ENCODE results near the gene TMEM245.

Gene TMEM245

GRCh38 chr9:109101810-109102209, 17.9 kb downstream of the TMEM245 start:
- DNase-seq (ENCODE audit: low read depth in 2 of 3, low spot score in 2 of 3): no peak

DNA sequence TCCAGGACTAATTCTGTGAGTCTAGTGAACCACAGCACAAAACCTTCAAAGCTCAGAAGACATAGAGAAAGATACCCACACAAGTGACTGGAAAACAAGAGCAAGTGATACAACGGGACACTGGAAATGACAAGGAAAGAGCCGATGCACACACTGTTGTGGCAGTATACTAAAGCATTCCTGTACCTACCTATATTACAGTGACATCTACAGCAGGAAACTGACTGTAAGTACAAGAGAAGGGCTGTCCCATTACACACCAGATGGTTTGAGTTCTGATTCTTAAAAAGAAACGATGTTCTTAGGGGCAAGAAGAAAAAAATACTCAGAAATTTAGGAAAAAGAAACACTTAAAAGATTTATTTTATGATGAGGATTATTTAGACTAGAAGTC, 18.5 kb downstream of the TMEM245 start:
- no peak for DNase-seq (ENCODE audit: low read depth in 2 of 3, low spot score in 2 of 3)

DNA sequence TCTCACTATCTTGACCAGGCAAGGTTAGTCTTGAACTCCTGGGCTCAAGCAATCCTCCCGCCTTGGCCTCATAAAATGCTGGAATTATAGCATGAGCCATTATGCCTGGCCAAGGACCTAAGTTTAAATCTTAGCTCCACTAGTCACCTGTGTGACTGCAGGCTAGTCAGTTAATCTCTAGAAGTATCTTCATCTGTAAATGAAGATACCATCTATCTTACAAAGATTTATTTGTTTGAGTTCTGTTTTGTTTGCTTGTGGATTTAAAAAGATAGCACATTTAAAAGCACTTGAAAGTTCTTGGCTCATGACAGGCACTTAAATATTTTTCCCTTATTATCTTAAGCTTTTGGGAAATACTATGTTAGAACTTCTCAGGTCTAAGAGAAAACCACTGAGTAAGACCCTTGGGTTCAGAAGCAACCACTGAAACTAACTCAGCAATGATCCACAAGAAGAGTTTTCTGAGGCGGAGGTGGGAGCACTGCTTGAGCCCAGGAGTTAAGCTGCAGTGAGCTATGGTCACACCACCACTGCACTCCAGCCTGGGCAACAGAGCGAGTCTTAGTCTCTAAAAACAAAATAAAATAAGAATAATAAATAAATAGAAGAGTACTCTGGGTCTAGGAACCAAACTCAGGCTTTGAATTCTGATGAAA, 19.1 kb downstream of the TMEM245 start:
- no peak for DNase-seq (ENCODE audit: low read depth in 2 of 3, low spot score in 2 of 3)

GRCh38 chr9:109098960-109099308, 20.8 kb downstream of the TMEM245 start:
- no peak for DNase-seq (ENCODE audit: low read depth in 2 of 3, low spot score in 2 of 3)

GRCh38 chr9:109098171-109098959, 21.4 kb downstream of the TMEM245 start:
- no peak for DNase-seq (ENCODE audit: low read depth in 2 of 3, low spot score in 2 of 3)

DNA sequence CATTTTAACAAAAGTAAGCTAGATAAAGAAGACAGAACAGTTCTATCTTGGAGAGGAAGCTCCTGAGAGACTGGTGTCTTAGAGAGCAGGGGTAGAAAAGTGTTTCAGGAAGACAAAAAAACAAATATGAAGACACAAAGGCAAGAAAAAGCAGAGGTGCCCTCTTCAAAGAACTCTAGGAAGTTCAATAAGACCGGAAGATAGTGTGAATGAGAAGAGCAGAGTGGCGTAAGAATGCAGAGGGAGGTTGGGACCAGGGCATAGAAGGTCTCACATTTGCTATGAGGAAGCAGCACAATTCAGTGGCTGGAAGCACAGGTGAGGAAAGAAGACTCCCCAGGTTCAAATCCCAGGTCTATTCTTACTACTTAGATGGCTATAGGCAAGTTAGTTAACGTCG, 22.6 kb downstream of the TMEM245 start:
- no peak for DNase-seq (ENCODE audit: low read depth in 2 of 3, low spot score in 2 of 3)

DNA sequence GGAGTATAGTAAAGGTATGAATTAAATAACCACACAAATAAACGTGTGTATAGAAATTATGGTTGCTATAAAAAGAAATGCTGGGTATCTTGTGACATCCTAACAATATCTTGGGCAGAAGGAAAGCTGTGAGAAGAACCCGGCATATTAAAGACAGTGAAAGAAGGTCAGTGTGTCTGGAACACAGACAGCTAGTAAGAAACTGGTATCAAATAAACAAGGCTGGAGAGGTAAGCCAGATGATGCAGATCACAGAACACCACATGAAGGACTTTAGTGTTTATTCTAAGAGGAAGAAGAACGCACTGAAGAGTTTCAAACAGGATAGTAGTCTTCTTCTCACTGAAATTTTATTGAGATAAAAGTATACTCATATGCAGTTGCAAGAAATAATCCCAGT, 24.4 kb downstream of the TMEM245 start:
- no peak for DNase-seq (ENCODE audit: low read depth in 2 of 3, low spot score in 2 of 3)

- DNase-seq (ENCODE audit: low read depth in 2 of 3, low spot score in 2 of 3): no peak
Observed at GRCh38 chr9:109094268-109094667, 25.5 kb downstream of the TMEM245 start.

DNA sequence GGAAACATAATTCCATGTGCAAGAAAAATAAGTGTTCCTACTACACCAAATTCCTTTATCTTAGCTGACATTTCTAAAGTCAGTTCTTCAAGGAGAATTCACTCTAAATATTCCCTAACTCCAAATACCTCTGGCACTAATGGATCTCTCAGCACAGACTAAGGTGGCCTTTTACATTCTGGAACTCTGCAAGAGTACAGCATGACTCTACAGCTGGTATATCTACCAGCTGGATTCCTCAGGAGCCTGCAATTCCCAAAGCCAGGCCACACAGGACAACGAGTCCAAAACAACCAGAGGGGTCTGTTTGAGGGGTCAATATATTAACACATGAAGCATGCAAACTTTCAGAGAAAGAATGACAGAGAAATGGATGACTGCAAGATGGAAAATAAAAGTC, 27.2 kb downstream of the TMEM245 start:
- no peak for DNase-seq (ENCODE audit: low read depth in 2 of 3, low spot score in 2 of 3)

DNA sequence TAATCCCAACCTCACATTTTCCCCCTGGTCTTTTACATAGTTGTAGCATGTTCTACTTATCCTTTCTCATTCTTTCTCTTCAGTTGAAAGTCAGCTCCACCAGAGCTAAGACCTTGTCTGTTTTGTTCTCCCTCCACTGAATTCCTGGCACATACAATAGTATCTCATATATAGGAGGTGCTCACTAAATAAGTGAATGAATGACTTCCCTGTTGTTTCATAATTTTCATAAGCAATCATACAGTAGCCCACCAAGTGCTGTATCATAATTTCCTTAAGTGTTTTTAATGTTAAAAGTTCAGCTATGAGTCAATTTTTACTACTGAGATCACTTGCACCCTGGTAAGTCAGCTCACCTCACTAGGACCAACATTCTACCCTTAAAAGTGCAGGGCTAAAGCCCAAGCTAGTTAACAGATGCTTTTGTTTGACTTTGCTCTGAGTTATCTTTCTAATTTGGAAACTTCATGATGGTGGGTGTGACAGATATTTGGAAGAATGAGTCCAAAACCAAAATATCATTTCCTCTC, 27.6 kb downstream of the TMEM245 start:
- DNase-seq (ENCODE audit: low read depth in 2 of 3, low spot score in 2 of 3): no peak

- no peak for DNase-seq (ENCODE audit: low read depth in 2 of 3, low spot score in 2 of 3)
Observed at GRCh38 chr9:109088221-109088620, 31.5 kb downstream of the TMEM245 start.

DNA sequence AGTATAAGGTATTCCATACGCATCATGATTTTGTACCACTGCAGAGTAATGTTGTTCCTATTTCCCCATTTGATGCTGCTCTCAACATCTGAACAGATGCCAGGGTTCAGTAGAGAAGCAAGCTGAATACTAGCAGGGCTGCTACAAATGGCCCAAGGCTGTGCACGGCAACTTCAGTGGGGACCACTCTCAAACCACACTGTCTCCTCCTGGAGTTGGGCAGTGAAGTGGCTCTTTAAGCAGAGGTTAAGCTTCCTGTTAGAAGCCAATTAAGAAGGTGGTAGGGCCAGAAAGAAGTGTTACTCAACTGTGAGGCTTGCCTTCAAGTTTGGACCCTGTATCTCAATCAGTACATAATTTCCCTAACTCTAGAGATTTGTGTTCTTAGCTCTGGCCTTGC, 32.0 kb downstream of the TMEM245 start:
- DNase-seq (ENCODE audit: low read depth in 2 of 3, low spot score in 2 of 3): no peak

DNA sequence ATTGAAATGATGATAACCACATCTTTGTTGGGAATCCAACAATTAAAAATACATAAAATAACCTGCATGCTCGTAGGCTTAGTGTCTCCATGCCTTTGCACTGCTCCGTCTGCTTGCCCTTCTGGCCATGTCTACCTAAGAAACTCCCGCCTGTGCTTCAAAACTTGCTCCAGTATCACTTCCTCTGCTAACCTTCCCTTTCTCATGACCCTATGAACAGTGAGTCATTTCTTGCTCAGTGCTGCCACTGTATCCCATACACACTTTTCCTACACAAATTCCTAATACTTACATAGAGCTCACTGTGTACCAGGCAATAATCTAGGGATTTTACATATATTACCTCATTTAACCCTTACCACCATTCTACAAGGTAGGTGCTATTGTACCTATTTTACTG, 33.5 kb downstream of the TMEM245 start:
- DNase-seq (ENCODE audit: low read depth in 2 of 3, low spot score in 2 of 3): no peak

GRCh38 chr9:109085510-109085909, 34.2 kb downstream of the TMEM245 start:
- DNase-seq (ENCODE audit: low read depth in 2 of 3, low spot score in 2 of 3): no peak

- DNase-seq (ENCODE audit: low read depth in 2 of 3, low spot score in 2 of 3): no peak
Observed at GRCh38 chr9:109083813-109084405, 35.8 kb downstream of the TMEM245 start.

- no peak for DNase-seq (ENCODE audit: low read depth in 2 of 3, low spot score in 2 of 3)
Observed at GRCh38 chr9:109083141-109083540, 36.6 kb downstream of the TMEM245 start.

DNA sequence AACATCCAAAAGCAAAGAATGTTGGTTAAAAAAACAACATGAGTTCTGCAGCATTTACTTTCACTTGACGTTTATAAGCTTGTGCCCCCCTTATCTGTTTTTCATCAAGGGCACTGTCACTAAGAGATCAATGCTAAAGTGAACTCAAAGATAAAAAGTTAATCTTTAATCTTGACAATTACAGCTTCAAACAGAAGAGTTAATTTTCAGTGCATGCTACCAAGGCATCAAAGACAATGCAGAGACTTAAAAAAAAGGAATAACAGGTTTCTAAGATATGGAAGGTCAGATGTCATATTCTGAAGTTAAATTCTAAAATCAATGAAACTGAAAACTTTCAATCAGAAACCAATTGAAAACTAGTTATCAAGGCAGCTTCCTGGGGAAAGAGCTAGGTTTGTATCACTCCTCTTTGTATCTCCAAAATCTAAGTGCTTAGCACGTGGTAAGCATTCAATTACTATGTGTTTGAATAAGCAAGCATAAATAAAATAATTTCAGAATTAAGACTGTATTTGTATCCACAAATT, 37.6 kb downstream of the TMEM245 start:
- DNase-seq (ENCODE audit: low read depth in 2 of 3, low spot score in 2 of 3): no peak

GRCh38 chr9:109074236-109074889, 45.4 kb downstream of the TMEM245 start:
- DNase-seq (ENCODE audit: low read depth in 2 of 3, low spot score in 2 of 3): no peak

DNA sequence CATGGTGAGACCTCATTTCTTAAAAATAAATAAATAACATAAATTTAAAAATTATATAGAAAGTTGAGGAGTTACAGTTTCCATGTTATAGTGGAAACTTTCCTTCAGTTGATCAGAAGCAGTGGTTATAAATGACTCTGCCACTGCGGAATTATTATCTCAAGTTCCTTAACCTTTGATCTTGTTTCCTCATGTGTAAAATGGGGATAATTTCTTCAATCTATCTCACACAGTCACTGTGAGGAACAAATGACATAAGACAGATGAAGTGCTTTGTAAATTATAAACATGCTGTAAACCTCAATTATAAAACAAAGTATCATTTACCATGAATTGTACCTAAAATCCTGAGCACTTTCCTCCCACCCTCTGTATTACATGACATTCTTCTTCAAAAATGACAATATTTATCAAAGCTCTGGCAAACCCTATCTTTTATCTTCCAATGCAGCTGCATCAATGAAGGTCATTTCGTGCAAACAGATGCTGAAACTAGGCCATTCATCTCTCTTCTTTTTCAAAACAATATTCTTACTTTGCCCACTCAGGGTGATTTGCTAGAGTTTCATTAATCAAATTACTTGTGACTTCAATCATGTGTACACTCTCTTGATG, 46.8 kb downstream of the TMEM245 start:
- DNase-seq (ENCODE audit: low read depth in 2 of 3, low spot score in 2 of 3): no peak

DNA sequence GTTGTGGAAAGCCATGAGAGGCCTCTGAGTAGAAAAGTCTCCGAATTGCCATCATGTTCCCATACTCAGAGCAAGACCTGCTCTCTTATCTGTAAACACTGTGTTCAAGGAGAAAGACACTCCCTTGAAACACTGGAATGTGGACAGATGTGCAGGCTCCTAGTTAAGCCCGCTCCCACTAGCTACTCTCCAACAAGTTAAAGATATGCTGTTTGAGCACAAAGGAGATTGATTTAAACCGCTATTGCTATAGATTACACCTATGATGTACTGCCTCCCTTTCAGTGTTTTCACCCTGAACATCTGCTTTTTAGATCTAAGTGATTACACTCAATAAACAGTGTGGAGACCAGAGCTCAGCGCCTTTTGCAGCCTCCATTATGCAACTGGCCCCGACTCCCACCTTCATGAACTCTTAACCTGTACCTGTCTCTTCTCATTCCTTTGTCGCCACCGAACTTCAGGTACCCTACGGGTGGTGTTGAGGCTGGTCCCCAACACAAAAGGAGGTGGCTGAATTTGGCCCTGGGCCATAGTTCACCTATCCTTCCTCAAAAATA, 47.5 kb downstream of the TMEM245 start:
- no peak for DNase-seq (ENCODE audit: low read depth in 2 of 3, low spot score in 2 of 3)

- no peak for DNase-seq (ENCODE audit: low read depth in 2 of 3, low spot score in 2 of 3)
Observed at GRCh38 chr9:109068764-109069163, 51.0 kb downstream of the TMEM245 start.

All from activated CD8-positive, alpha-beta memory T cell treated with anti-CD3 and anti-CD28 coated beads for 48 hours (primary cell).